Dermis microvascular lymphatic vessel endothelial cell (primary cell): ENCODE data around the gene PARD6A. TPM values are rescaled to one million over a fixed set of nuclear protein-coding genes. Genes with fewer than 3 reads are reported as not detected.
"Not testable (repeated sequence)": the region's sequence is repeated elsewhere in the genome, so short reads cannot be mapped to it uniquely, and the experiment has no call there.

Source experiments
- DNase-seq, 2 donors: peaks; one replicate each; pipeline versions ENCODE4 v3.0.0 to v3.0.0-alpha.2; 2010; ENCODE audit warnings: low read depth in 2 of 2
- total RNA-seq: library from RNA; depleted of rRNA; stranded (reverse); fragments of >200 nt; gene quantifications from 2 replicates; pipeline ENCODE4 v1.2.1, GENCODE V29; 2014

The PARD6A gene
- total RNA-seq, 1 donor from 2014 or later, result 2.3 TPM

DNA sequence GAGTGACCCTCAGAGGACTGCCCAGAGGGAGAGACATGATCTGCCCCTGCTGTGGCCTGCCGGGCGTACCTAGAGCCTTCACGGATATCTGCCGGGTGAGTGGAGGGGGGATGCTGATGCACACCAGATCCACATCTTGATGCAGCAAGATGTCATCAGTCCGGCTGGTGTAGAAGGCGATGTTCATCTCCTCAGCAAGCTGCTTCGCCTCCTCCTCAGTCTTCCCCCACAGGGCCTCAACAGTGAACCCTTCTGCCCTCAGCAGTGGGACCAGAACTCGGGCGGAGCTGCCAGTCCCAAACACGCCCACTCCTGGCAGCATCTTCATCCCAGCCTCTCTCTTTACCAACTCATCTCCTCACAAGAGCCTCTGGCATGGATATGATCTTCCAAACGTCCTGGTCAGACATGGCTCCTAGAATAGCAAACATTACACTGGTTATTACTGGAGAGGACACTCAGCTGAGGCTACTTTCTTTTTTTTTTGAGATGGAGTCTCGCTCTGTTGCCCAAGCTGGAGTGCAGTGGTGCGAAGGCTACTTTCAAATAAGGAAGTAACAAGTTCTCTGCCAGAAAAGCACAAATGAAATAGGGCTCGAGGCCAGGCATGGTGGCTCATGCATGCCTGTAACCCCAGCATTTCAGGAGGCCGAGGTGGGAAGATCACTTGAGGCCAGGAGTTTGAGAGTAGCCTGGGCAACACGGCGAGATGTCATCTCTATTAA is 24.8 kb downstream of the PARD6A start:
- no peak for DNase-seq

DNA sequence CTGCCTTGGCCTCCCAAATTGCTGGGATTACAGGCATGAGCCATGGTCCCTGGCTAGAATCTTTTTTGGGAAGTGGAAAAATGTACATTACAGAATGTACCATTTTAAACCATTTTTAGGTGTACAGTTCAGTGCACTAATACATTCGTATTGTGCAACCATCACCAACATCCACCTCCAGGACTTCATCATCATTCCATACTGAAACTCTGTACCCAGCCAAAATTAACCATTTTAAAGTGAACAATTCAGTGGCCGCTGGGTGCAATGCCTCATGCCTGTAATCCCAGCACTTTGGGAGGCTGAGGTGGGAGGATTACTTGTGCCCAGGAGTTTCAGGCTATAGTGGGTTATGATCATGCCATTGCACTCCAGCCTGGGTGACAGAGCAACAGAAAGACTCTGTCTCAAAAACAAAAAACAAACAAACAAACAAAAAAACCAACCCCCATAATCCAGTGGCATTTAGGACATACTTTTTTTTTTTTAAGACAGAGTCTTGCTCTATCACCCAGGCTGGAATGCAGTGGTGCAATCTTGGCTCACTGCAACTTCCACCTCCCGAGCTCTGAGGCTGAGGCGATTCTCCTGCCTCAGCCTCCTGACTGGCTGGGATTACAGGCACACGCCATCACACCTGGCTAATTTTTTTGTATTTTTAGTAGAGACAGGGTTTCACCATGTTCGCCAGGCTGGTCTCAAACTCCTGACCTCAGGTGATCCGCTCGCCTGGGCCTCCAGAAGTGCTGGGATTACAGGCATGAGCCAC is 32.9 kb downstream of the PARD6A start:
- not testable (repeated sequence) for DNase-seq

- no peak for DNase-seq
Observed at GRCh38 chr16:67694611-67695010, 33.9 kb downstream of the PARD6A start.

DNA sequence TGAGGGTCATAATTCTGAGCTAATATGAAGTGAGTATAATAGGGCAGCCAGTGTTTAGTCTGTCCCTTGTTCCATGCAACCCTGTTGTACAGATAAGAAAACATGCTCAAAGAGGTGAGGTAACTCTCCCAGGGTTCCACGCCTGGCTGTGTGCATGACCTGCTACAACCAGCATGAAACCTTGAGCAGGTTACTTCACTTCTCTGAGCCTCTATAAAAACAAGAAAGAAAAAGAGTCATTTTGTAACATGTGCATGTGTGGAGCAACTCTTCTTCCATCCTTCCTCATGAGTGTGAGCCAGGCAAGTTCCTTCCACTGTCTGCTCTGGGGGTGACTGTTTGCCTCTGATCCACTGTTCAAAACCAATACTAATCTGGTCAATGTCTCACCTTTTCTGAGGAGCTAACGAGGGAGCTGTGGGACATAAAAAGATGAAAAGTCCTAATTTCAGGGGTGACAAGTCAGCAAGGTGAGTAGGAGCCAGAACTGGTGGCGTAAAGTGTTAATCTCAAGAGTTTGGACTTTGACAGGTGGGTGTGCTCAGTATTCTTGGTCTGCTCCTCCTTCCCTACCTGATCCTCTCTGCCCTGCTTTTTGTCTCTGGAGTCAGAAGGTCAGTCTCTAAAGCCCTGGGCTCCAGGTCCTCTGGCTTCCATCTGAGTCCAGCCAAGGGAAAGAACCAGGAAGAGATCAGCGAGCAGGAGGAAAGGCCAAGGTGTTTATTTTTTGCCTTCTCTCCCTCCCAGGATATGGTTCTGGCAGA is 36.8 kb downstream of the PARD6A start:
- DNase-seq, result no peak

GRCh38 chr16:67699265-67699664 is 38.5 kb downstream of the PARD6A start:
- no peak for DNase-seq

- DNase-seq, result no peak
Observed at GRCh38 chr16:67701420-67701819, 40.7 kb downstream of the PARD6A start.

DNA sequence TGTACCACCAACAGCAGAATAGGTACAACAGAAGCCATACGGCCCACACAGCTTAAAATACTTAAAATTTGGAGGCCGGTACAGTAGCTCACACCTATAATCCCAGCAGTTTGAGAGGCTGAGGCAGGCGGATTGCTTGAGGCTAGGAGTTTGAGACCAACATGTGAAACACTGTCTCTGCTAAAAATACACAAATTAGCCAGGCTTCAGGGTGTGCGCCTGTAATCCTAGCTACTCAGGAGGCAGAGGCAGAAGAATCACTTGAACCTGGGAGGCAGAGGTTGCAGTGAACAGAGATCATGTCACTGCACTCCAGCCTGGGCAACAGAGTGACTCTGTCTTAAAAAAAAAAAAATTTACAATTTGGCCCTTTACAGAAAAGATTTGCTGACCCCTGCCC is 41.4 kb downstream of the PARD6A start:
- DNase-seq, result no peak

DNA sequence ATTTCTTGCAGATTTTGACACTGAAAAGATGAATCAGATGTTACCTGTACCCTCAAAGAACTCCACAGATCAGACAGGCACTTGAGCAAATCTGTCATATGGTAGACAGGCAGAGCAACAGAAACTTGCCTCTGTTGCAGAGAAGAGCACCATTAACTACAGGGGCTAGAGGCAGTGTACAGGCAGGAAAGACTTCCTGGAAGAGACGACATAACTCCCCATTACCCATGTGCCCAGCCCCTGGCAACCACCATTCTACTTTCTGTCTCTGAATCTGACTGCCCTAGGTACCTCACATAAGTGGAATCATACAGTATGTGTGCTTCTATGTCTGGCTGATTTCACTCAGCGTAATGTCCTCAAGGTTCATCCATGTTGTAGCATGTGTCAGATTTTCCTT is 42.9 kb downstream of the PARD6A start:
- no peak for DNase-seq

DNA sequence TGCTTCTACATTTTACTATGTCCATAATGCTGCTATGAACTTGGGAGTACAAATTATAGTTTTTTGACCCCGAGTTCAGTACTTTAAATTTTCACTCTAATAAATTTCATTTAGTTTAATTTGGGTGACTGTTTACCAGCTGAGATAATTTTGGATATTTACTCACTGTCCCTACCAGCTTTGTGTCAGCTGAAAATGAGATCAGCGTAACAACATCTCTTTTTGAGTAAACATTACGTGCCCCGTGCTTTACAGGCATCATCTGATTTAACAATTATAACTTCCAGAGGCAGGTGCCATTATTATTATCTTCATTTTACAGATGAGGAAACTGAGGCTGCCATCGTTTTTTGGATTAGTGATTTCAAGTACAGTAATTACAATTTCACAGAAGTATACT is 43.4 kb downstream of the PARD6A start:
- no peak for DNase-seq

DNA sequence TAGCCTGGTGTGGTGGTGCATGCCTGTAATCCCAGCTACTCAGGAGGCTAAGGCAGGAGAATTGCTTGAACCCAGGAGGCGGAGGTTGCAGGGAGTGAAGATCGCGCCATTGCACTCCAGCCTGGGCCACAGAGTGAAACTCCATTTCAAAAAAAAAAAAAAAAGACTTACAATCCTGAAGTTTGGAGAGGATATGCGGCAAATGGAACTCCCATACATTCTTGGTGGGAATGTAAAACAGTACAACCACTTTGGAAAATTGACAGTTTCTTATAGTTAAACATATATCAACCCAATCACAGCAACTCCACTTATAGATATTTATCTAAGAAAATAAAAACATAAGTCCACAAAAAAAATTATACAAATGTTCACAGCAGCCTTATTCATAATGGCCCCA is 46.5 kb downstream of the PARD6A start:
- DNase-seq, result no peak

- no peak for DNase-seq
Observed at GRCh38 chr16:67707790-67708189, 47.0 kb downstream of the PARD6A start.

DNA sequence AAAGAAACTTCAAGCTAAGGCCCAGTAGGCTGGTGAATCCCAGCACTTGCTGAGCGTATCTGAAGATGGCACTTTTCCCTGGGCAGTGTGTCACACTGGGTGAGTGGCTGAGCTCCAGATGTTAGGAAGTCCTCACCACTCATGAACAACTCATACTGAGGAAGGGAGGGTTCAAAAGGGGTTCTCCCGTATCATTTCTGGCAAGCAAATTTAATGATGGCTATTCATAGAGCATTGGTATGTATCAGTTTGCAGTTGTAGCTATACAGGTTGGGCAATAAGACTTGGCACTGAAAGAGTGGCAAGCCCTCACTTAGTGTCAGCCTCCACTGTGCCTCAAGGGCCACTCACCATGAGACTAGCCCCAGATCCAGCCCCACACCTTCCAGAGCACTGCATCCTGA is 47.6 kb downstream of the PARD6A start:
- no peak for DNase-seq

DNA sequence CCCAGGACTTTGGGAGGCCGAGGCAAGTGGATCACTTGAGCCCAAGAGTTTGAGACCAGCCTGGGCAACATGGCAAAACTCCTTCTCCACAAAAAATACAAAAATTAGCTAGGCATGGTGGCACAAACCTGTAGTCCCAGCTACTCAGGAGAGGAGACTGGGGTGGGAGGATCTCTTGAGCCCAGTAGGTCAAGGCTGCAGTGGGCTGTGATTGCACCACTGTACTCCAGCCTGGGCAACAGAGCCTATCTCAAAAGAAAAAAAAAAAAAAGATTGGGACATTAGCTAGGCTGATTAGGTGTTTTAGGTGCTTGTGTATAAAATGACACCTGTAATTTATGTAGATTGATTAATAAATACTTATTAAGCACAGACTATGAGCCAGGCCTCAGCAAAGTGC is 48.3 kb downstream of the PARD6A start:
- no peak for DNase-seq

- no peak for DNase-seq
Observed at GRCh38 chr16:67710607-67711006, 49.8 kb downstream of the PARD6A start.

Other genes with a start within 250 kb of the PARD6A start
- gene ZDHHC1, start 244.5 kb upstream of the PARD6A start, total RNA-seq, result 3.1 and 6.4 TPM in 2 replicates
- not detected in 2 replicates for gene HSD11B2, start 229.8 kb upstream of the PARD6A start, total RNA-seq
- 86.7 and 153 TPM in 2 replicates for gene ATP6V0D1, start 179.8 kb upstream of the PARD6A start, total RNA-seq
- gene AGRP, start 177.4 kb upstream of the PARD6A start, total RNA-seq, result not detected in 2 replicates
- 25.0 and 44.0 TPM in 2 replicates for gene RIPOR1, start 132.1 kb upstream of the PARD6A start, total RNA-seq
- 22.6 and 26.8 TPM in 2 replicates for gene CTCF, start 98.4 kb upstream of the PARD6A start, total RNA-seq
- 0.26 and 0.63 TPM in 2 replicates for gene CARMIL2, start 15.8 kb upstream of the PARD6A start, total RNA-seq
- 10.5 and 11.4 TPM in 2 replicates for gene ACD, start 700 bp upstream of the PARD6A start, total RNA-seq
- 11.4 and 12.9 TPM in 2 replicates for gene ENKD1, start 5.8 kb downstream of the PARD6A start, total RNA-seq
- 3.2 and 3.3 TPM in 2 replicates for gene C16orf86, start 5.9 kb downstream of the PARD6A start, total RNA-seq
- gene GFOD2, start 58.4 kb downstream of the PARD6A start, total RNA-seq, result 49.2 and 78.0 TPM in 2 replicates
- 5.0 and 11.4 TPM in 2 replicates for gene RANBP10, start 145.6 kb downstream of the PARD6A start, total RNA-seq
- 0.26 and 0.51 TPM in 2 replicates for gene TSNAXIP1, start 145.9 kb downstream of the PARD6A start, total RNA-seq
- 30.2 and 40.0 TPM in 2 replicates for gene THAP11, start 181.4 kb downstream of the PARD6A start, total RNA-seq
- gene NUTF2, start 186.0 kb downstream of the PARD6A start, total RNA-seq, result 214 and 283 TPM in 2 replicates
- gene CENPT, start 186.7 kb downstream of the PARD6A start, total RNA-seq, result 14.5 and 20.0 TPM in 2 replicates
- 52.2 and 64.1 TPM in 2 replicates for gene EDC4, start 212.1 kb downstream of the PARD6A start, total RNA-seq
- 0.13 TPM in 2 replicates for gene NRN1L, start 223.9 kb downstream of the PARD6A start, total RNA-seq
- gene PSKH1, start 232.3 kb downstream of the PARD6A start, total RNA-seq, result 8.7 and 17.6 TPM in 2 replicates